ENCODE data around the gene RNF144A.
A peak's percentile ranks its signal among the peaks of the same experiment; 100 is the strongest.
"Not testable (repeated sequence)": the region's sequence is repeated elsewhere in the genome, so short reads cannot be mapped to it uniquely, and the experiment has no call there.

RNF144A gene

GRCh38 chr2:6924101-6924923 is 7.1 kb downstream of the RNF144A start:
- intact Hi-C loops (cut with DNase I): no loop called here
- peak in 3 of 42 donors; percentile 25 to 47 (median 35) for DNase-seq

DNA sequence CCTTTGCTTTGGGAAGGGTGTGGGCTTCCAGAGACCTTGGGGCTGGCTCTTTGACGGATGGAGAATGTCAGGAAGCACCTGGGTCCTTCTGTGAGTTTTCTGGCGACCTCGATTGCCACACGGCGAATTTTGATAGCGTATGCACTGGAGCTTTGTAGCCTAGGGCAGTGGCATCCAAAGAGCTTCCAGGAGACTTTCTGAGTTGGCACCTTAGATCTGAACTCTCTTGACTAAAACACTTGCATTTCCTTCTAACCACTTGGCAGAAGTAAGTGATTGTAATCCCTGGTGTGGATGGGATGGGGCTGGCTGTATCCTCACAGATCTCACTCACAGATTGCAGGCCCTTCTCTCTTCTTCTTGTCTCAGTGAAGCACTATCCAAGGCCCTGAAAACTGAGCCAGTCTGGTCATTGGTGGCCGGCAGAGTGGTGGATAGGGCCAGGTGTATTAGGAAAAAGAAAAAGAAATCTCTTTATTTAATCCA is 7.8 kb downstream of the RNF144A start:
- DNase-seq: peak in 3 of 42 donors; percentile 24 to 38 (median 34)
- intact Hi-C loops (cut with DNase I): no loop called here

DNA sequence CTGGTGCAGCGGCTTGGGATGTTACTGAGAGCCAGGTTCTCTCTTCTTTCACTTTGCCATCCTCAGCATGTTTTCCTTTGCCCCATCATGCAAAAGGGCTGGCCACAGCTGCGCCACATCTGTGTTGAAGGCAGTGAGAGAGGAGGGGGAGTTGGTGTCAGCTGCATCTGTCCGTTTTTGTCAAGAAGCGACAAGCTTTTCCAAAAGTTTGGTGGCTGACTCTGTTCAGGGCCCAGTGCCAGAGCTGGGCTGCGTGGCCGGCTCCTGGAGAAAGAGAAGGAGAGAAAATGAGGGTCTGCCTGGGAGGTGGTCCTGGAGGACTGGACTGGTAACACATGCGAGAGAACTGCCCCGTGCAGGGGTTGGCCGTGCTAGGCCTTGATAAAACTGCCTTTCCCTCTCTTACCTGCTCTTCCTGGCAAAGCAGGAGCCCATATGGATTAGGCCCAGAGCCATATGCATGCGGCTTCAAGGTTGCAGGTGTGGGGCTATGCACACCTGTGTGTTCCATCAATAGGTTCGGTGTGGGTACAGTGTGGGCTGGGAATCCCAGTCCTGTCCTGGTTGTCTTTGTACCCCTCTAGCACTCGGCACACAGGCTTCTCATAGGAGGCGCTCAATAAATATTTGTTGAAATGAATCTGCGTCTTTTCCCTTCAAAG is 9.0 kb downstream of the RNF144A start:
- DNase-seq: peak in 5 of 42 donors; percentile 40 to 58 (median 51)
- intact Hi-C loops (cut with DNase I): no loop called here

- peak in 4 of 42 donors; percentile 42 to 58 (median 52) for DNase-seq
Measured at GRCh38 chr2:6927186-6927585, 10.0 kb downstream of the RNF144A start.

GRCh38 chr2:6927753-6928152 is 10.5 kb downstream of the RNF144A start:
- DNase-seq: peak in 1 of 42 donors; percentile 33
- intact Hi-C loops (cut with DNase I): no loop called here

More at GRCh38 chr2:6927186-6927585, 10.0 kb downstream of the RNF144A start:
- intact Hi-C loops (cut with DNase I): no loop called here

GRCh38 chr2:6928452-6928851 is 11.2 kb downstream of the RNF144A start:
- intact Hi-C loops (cut with DNase I): no loop called here
- peak in 4 of 42 donors; percentile 12 to 40 (median 31) for DNase-seq

DNA sequence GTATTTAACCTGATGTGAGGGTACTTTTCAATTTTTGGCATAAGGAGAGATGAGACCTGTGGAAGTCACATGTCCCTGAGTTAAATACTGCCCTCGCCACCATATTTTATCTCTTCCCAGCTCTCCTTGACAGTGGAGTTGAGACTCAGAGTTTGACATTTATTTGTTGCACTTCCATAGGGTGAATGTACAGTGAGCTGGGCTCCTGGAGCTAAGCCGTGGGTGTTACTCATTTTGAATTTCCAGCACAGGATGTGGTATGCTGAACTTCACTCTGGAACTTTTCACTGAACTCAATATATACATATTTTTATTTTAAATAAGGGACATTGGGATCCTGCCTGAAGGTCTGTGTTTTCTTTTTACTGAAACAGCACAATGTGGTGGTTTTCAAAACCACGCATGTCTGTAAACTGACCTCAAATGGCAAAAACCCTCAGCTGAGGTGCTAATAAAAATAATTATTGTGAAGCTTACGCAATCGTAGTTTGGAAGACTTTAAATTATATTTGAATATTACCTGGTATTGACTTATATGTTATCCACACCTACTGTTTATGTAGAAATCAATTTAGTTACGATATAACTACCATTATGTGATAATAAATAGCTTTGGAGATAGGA is 12.1 kb downstream of the RNF144A start:
- intact Hi-C loops (cut with DNase I): no loop called here
- DNase-seq: peak in 2 of 42 donors; percentile 9 to 26

- intact Hi-C loops (cut with DNase I): no loop called here
- peak in 5 of 42 donors; percentile 20 to 47 (median 41) for DNase-seq
Measured at GRCh38 chr2:6930923-6931647, 13.9 kb downstream of the RNF144A start.

DNA sequence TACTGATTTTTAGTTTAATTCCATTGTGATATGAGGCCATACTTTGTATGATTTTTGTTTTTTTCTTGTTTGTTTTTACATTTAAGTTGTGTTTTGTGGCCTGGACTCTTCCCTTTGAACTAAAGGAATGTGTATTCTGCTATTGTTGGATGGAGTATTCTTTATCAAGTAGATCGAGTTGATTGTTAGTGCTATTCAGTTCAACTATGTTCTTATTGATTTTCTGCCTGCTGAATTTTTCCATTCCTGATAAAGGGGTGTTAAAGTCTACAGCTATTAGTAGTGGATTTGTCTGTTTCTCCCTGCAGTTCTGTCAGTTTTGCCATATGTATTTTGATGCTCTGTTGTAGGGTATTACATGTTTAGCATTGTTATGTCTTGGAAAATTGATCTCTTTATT is 14.5 kb downstream of the RNF144A start:
- intact Hi-C loops (cut with DNase I): no loop called here
- DNase-seq: no peak

DNA sequence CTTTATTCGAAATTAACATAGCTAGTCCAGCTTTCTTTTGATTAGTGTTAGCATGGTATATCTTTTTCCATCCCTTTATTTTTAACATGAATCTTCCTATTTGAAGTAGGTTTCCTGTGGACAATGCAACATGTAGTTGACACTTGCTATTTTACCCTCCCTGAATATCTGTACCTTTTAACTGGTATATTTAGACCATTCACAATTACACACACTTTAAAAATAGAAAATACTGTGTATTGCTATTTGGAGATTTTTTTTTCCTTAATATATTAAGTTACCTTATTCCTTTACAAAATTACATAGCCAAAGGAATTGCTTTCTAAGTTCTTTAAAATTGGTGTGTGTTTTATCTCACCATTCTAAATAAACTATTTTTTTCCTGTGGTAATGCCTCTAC is 15.0 kb downstream of the RNF144A start:
- intact Hi-C loops (cut with DNase I): no loop called here
- no peak for DNase-seq

DNA sequence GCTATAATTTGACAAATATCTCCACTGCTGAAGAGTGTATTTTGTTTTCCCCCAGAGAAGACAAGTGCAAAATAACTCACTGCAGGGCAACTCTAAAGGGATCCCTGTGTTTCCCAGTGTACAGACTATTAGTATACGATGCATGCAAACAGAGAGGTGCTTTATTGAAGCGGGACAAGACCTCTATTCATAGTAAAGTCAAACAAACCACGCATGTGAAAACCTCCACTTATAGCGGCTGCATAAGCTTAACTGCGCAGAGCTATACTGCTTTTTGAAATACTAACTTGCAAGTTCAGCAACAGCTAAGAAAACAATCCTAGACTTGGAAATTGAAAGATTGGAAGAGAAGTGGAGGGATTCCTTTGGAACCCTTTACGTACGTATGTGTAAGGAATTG is 15.6 kb downstream of the RNF144A start:
- intact Hi-C loops (cut with DNase I): no loop called here
- peak in 2 of 42 donors; percentile 36 to 56 for DNase-seq

GRCh38 chr2:6933911-6934310 is 16.7 kb downstream of the RNF144A start:
- intact Hi-C loops (cut with DNase I): no loop called here
- no peak for DNase-seq

- intact Hi-C loops (cut with DNase I): no loop called here
Measured at GRCh38 chr2:6934345-6934744, 17.1 kb downstream of the RNF144A start.

DNA sequence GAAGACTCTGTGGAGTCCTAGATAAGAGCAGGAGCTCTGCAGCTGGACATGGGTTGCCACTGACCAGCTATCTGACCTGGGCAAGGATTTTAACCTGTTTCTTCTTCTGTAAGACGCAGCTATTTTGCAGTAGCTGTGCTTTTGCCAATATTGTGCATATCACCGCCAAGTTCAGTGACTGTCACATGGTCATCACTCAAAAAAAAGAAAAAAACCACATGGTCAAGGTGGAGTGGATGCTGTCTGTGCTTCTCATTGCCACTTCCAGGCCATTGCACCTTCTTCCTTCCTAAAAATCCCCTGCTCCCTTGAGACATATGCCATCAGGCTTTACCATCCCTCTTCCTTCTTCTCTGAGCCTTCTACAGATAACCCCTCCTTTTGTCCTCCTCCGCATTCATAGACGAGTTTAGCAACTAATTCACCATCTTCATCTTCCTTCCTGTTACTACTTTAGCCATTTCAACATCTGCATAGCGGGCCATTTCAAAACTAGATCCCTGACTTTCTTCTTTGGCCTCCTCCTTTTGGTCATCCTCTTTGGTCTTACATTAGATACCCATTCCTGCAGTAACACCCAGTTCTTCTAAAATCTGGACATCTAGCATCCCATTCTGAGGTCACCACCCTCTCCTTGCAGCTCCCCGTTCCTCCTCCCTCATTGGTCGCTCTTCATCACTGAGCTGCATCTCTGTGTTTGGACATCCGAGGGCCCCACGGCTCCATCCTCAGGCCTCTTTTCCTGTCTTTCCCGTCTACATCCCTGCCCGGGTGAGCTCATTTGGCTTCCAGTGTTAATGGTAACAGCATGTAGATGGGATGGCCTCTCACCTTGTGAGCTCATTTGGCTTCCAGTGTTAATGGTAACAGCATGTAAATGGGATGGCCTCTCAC is 17.8 kb downstream of the RNF144A start:
- peak in 23 of 42 donors; percentile 49 to 86 (median 68) for DNase-seq

More at GRCh38 chr2:6934345-6934744, 17.1 kb downstream of the RNF144A start:
- DNase-seq: no peak

GRCh38 chr2:6935652-6936020 is 18.4 kb downstream of the RNF144A start:
- intact Hi-C loops (cut with DNase I): not testable (repeated sequence)
- DNase-seq: peak in 6 of 42 donors; percentile 1 to 33 (median 16)

More for the DNA sequence above, 17.8 kb downstream of the RNF144A start:
- intact Hi-C loops (cut with DNase I): no loop called here

DNA sequence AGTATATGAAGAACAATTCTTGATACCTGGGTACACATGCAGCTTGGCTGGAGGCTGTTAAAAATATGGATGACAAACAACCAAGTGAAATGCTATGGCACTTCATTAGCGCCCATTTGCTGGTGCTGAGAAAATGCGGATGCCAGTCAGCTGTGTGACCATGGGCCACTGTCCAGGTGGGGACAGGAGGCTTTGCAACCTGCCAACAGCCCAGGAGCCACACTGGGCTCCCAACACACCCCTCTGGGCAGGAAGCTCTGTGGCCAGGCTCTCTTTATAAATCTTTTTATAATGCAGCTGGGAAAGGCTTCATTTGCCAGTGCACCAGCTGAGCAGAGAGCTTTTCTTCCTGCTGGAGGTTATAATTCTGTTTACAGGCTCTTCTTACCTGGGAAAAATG is 19.9 kb downstream of the RNF144A start:
- intact Hi-C loops (cut with DNase I): no loop called here
- peak in 12 of 42 donors; percentile 3 to 43 (median 18) for DNase-seq

DNA sequence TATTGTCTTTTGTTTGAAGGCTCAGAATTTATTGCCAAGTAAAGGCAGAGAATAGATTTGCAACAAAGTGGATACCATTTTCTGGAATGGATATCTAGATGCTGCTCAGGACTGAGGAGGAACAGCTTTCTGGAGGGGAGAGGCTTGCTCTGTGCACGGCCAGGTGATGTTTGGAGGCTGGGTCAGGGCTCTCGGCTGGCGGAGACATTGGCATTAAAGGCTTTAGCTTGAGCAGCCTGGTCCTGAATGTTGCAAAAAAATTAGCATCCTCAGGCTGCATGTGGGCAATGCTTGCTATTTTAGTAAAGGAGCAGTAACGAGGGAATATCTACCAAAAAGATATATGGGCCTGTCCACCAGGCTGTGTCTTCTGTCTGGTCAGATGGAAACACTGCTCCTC is 20.4 kb downstream of the RNF144A start:
- intact Hi-C loops (cut with DNase I): no loop called here
- peak in 11 of 42 donors; percentile 2 to 41 (median 19) for DNase-seq

- no peak for DNase-seq
- intact Hi-C loops (cut with DNase I): no loop called here
Measured at GRCh38 chr2:6939071-6939470, 21.9 kb downstream of the RNF144A start.

Measured in head of caudate nucleus (tissue), 42 donors.